A549 (cell line): ENCODE data around the gene LSM7.

ENCODE experiments used
- MAFK ChIP-seq: fragments of 450-650 bp; IDR thresholded peaks from 2 replicates; pipeline ENCODE4 v1.6.1; 2014; ENCODE audit not compliant: partially characterized antibody
- POLR2A ChIP-seq: IDR thresholded peaks from 2 replicates; pipeline ENCODE4 v1.6.1; 2012; ENCODE audit warnings: mild to moderate bottlenecking, low read length
- RCOR1 ChIP-seq: fragments of 150-350 bp; IDR thresholded peaks from 2 replicates; pipeline ENCODE4 v1.6.1; 2014; ENCODE audit warnings: antibody characterized with exemption, low read length, low read depth
- RNF2 ChIP-seq: fragments of 200-600 bp; sonication (generic); IDR thresholded peaks from 2 replicates; pipeline ENCODE4 v1.6.1; 2016; ENCODE audit warnings: low read depth, mild to moderate bottlenecking, antibody characterized with exemption, moderate library complexity, borderline replicate concordance
- TF ChIP-seq, protein P1 (sequence below): fragments of >200 bp; sonication (Bioruptor Twin); formaldehyde crosslinking; IDR thresholded peaks from 3 replicates; pipeline ENCODE4 v1.5.1; 2016
- TF ChIP-seq, protein P2 (sequence below): IDR thresholded peaks from 2 replicates; pipeline ENCODE4 v1.6.1; 2012
- TF ChIP-seq, protein P3 (sequence below): fragments of 200-600 bp; sonication (generic); IDR thresholded peaks from 2 replicates; pipeline ENCODE4 v1.6.1; 2016; ENCODE audit warnings: antibody characterized with exemption, mild to moderate bottlenecking, moderate library complexity

DNA sequence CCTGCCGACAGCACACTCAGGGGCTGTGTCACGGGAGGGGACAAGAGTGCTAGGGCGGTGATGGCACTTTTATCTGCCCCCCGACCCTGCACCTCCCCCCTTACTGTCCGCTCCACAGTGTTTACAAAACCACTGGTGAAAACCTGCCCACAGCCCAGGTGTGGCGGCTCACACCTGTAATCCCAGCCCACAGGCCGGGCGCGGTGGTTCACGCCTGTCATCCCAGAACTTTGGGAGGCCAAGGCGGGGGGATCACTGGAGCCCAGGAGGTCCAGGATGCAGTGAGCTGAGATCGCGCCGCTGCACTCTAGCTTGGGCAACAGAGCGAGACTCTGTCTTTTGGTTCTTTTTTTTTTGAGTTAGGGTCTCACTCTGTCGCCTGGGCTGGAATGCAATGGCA, 32.2 kb downstream of the LSM7 start:
- TF ChIP-seq, protein P1, sequence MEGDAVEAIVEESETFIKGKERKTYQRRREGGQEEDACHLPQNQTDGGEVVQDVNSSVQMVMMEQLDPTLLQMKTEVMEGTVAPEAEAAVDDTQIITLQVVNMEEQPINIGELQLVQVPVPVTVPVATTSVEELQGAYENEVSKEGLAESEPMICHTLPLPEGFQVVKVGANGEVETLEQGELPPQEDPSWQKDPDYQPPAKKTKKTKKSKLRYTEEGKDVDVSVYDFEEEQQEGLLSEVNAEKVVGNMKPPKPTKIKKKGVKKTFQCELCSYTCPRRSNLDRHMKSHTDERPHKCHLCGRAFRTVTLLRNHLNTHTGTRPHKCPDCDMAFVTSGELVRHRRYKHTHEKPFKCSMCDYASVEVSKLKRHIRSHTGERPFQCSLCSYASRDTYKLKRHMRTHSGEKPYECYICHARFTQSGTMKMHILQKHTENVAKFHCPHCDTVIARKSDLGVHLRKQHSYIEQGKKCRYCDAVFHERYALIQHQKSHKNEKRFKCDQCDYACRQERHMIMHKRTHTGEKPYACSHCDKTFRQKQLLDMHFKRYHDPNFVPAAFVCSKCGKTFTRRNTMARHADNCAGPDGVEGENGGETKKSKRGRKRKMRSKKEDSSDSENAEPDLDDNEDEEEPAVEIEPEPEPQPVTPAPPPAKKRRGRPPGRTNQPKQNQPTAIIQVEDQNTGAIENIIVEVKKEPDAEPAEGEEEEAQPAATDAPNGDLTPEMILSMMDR, result no peak
- TF ChIP-seq, protein P2, sequence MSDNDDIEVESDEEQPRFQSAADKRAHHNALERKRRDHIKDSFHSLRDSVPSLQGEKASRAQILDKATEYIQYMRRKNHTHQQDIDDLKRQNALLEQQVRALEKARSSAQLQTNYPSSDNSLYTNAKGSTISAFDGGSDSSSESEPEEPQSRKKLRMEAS, result no peak
- TF ChIP-seq MAFK, result no peak
- TF ChIP-seq POLR2A, result no peak
- no peak for TF ChIP-seq RNF2
- TF ChIP-seq, protein P3, sequence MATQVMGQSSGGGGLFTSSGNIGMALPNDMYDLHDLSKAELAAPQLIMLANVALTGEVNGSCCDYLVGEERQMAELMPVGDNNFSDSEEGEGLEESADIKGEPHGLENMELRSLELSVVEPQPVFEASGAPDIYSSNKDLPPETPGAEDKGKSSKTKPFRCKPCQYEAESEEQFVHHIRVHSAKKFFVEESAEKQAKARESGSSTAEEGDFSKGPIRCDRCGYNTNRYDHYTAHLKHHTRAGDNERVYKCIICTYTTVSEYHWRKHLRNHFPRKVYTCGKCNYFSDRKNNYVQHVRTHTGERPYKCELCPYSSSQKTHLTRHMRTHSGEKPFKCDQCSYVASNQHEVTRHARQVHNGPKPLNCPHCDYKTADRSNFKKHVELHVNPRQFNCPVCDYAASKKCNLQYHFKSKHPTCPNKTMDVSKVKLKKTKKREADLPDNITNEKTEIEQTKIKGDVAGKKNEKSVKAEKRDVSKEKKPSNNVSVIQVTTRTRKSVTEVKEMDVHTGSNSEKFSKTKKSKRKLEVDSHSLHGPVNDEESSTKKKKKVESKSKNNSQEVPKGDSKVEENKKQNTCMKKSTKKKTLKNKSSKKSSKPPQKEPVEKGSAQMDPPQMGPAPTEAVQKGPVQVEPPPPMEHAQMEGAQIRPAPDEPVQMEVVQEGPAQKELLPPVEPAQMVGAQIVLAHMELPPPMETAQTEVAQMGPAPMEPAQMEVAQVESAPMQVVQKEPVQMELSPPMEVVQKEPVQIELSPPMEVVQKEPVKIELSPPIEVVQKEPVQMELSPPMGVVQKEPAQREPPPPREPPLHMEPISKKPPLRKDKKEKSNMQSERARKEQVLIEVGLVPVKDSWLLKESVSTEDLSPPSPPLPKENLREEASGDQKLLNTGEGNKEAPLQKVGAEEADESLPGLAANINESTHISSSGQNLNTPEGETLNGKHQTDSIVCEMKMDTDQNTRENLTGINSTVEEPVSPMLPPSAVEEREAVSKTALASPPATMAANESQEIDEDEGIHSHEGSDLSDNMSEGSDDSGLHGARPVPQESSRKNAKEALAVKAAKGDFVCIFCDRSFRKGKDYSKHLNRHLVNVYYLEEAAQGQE, result no peak
- no peak for TF ChIP-seq RCOR1
